GM12873 (cell line): ENCODE measurements around the gene PRDX4.

Source experiments
- CTCF ChIP-seq: IDR thresholded peaks from 2 replicates; pipeline ENCODE4 v1.5.1; 2012; ENCODE audit warnings: low read depth, mild to moderate bottlenecking, moderate library complexity, low read length, control low read depth; ENCODE audit not compliant: insufficient read depth; ENCODE audit errors: missing control alignments

The PRDX4 gene

GRCh38 chrX:23667239-23668177 is at the start of gene PRDX4:
TSS of gene PRDX4 (plus strand) at chrX:23667493. CDS start at chrX:23667571, 78 bp downstream.
- TF ChIP-seq CTCF = no peak

DNA sequence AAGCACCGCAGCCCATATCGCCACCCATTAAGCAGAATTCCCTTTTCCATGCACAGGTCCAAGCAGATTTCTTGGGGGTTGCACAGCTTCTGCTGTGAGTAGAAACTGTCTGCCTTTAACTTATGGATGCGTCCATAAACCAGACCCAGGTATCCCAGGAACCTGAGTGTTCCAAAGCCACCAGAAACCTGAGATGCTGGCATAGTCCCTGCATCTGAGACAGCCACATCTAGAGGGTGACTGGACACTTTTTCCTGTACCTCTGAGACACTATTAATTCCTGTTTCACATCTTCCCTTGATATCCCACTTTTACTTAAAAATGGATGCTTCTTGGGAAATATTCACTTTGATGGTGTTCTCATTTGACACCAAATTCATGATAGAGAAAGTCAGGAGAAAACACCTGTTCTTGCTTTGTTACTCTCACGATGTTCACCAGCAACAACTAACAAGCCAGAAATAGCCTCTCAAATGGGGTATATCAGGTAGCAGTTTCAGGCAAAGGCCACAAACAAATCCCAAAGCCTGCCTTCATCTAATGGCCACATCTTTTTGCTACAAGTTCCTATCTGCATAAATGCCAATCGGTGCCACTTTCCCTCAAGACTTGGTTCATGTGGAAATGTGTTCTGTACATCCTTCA is 45.5 kb upstream of the PRDX4 start:
- no peak for TF ChIP-seq CTCF

GRCh38 chrX:23623797-23624196 is 43.5 kb upstream of the PRDX4 start:
- no peak for TF ChIP-seq CTCF

- TF ChIP-seq CTCF = peak; percentile 32
Observed at GRCh38 chrX:23626651-23627050, 40.6 kb upstream of the PRDX4 start.

DNA sequence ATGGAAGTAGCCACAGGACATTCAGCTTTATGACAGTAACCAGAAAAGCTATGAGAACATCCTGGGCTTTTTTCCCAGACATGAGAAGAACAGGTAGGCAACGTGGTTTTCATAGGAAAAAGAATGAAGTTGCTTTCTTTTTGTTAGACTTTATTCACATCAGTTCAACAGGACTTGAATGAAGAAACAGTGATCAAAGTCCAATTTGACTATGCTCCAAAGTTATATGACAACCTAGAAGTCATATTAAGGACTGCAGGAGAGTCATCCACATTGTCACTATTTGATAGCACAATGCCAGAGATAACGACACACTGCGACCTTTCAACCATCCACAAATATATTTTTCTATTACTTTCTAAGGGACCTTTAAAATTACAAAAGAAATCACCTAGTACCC is 39.2 kb upstream of the PRDX4 start:
- TF ChIP-seq CTCF = no peak

GRCh38 chrX:23631136-23631535 is 36.2 kb upstream of the PRDX4 start:
- no peak for TF ChIP-seq CTCF

- no peak for TF ChIP-seq CTCF
Observed at GRCh38 chrX:23633834-23634580, 33.3 kb upstream of the PRDX4 start.
